ENCODE measurements around the gene RNASE12.
"Not testable (repeated sequence)": the region's sequence is repeated elsewhere in the genome, so short reads cannot be mapped to it uniquely, and the experiment has no call there.

DNA sequence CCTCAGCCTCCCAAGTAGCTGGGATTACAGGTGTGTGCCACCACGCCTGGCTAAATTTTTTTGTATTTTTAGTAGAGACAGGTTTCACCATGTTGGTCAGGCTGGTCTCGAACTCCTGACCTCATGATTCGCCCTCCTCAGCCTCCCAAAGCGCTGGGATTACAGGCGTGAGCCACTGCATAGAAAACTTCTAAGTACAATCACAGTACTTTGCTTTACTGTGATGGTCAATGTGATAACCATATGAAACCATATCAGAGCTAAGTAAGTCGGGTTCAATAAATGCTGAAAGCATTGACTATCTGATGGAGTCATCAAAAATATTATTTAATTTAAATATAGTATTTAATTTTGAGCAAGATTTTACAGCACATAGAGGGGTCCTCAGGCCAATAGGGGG is 28.5 kb upstream of the RNASE12 start:
- not testable (repeated sequence) for TF ChIP-seq CTCF (conservative IDR thresholded peaks at IDR 0.05; ENCODE audit: low read depth, low read length); EZH2 (IDR thresholded peaks at IDR 0.05; ENCODE audit: borderline replicate concordance, low read depth, low read length, poor library complexity, severe bottlenecking)
